ENCODE data around the gene AGO4. TPM values are rescaled to one million over a fixed set of nuclear protein-coding genes. Genes with fewer than 3 reads are reported as not detected.
"Not testable (repeated sequence)": the region's sequence is repeated elsewhere in the genome, so short reads cannot be mapped to it uniquely, and the experiment has no call there.

Gene AGO4
- total RNA-seq, 3 donors from 2014 or later (not counting 1 experiment from before 2014, with no cell fraction given): 21.8 to 32.0 (median 31.7) TPM

GRCh38 chr1:35886577-35887431 lies 79.0 kb downstream of the AGO4 start:
- ATAC-seq (no peak), DNase-seq (no peak)
- Histone ChIP-seq H3K4me3 (ENCODE audit: low read length) (no peak overlapping the region), H3K27me3 (ENCODE audit: control insufficient read depth, insufficient read depth, low read length) (no peaks in the 10 kb centered on the region), H3K27ac (ENCODE audit: low read length) (no peak overlapping the region), H3K4me1 (ENCODE audit: control insufficient read depth, insufficient read depth, low read length) (peaks cover 38% of the 10 kb centered on the region), H3K9me3 (ENCODE audit: control insufficient read depth, insufficient read depth, low read length) (no peaks in the 10 kb centered on the region), H3K36me3 (ENCODE audit: control insufficient read depth, insufficient read depth, low read length) (peaks cover 10% of the 10 kb centered on the region)
- H3K36me3 Mint-ChIP-seq: peaks cover 13% of the 10 kb centered on the region
- peak overlapping the region in 1 of 2 donors; percentile 60 for H3K27ac Mint-ChIP-seq
- intact Hi-C loops (cut with micrococcal nuclease): no loop called here
- TF ChIP-seq CTCF (IDR thresholded peaks at IDR 0.05): no peak
- H3K27me3 Mint-ChIP-seq (ENCODE audit: low read depth in 2 of 2): no peaks in the 10 kb centered on the region
- WGBS (ENCODE audit: insufficient coverage): 53% methylated on average over 3 of the region's 3 CpGs
- H3K9me3 Mint-ChIP-seq: no peaks in the 10 kb centered on the region
- H3K4me3 Mint-ChIP-seq: no peak overlapping the region
- peaks cover 34 to 44% of the 10 kb centered on the region in 2 donors for H3K4me1 Mint-ChIP-seq

DNA sequence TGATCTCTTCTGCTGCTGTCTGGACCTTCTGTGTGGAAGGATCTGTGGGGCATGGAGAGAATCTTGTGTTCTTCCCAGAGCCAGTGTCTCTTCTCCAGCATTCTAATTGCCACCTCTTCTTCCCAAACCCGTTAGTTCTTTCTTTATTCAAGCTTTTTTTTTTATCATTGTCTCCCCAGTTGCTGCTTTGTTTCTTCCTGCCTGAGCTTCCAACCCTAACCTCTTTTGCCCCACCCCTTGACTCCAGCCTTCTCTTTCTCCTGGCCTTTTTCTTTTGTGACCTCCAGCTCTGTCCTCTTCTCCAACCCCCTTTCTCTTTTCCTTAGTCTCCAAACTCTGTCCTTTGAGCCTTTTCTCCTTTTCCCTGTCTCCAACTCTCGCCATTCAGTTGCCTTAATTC lies 79.7 kb downstream of the AGO4 start:
- H3K27ac Mint-ChIP-seq: peak overlapping the region in 1 of 2 donors; percentile 1
- peaks cover 26 to 37% of the 10 kb centered on the region in 2 donors for H3K4me1 Mint-ChIP-seq

DNA sequence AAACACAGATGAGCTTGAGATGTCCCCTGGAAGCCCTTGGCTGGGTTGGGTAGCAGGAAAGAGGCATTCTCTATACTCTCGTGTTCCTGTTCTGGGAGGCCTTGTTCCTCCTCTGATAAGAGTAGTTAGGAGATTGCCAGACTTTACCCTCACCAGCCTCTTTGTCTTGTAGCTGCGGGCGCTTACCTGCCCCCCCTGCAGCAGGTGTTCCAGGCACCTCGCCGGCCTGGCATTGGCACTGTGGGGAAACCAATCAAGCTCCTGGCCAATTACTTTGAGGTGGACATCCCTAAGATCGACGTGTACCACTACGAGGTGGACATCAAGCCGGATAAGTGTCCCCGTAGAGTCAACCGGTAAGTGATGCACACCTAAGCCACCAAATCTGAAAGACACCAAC lies 80.4 kb downstream of the AGO4 start:
- no peak for TF ChIP-seq CTCF (IDR thresholded peaks at IDR 0.05)
- Histone ChIP-seq H3K4me1 (ENCODE audit: control insufficient read depth, insufficient read depth, low read length) (peaks cover 32% of the 10 kb centered on the region), H3K27ac (ENCODE audit: low read length) (no peak overlapping the region), H3K27me3 (ENCODE audit: control insufficient read depth, insufficient read depth, low read length) (no peaks in the 10 kb centered on the region), H3K4me3 (ENCODE audit: low read length) (no peak overlapping the region), H3K9me3 (ENCODE audit: control insufficient read depth, insufficient read depth, low read length) (no peaks in the 10 kb centered on the region), H3K36me3 (ENCODE audit: control insufficient read depth, insufficient read depth, low read length) (peaks cover 19% of the 10 kb centered on the region)
- H3K4me3 Mint-ChIP-seq: no peak overlapping the region
- WGBS (ENCODE audit: insufficient coverage): 98% methylated on average over 11 of the region's 11 CpGs
- peaks cover 25 to 33% of the 10 kb centered on the region in 2 donors for H3K4me1 Mint-ChIP-seq
- no peaks in the 10 kb centered on the region for H3K9me3 Mint-ChIP-seq
- ATAC-seq (no peak), DNase-seq (no peak)
- no peaks in the 10 kb centered on the region for H3K27me3 Mint-ChIP-seq (ENCODE audit: low read depth in 2 of 2)
- H3K36me3 Mint-ChIP-seq: peaks cover 13% of the 10 kb centered on the region
- intact Hi-C loops (cut with micrococcal nuclease): no loop called here
- peak overlapping the region in 1 of 2 donors; percentile 7 for H3K27ac Mint-ChIP-seq

More for the DNA sequence above, 79.7 kb downstream of the AGO4 start:
- no peak for TF ChIP-seq CTCF (IDR thresholded peaks at IDR 0.05)
- no peak overlapping the region for H3K4me3 ChIP-seq (ENCODE audit: low read length)
- intact Hi-C loops (cut with micrococcal nuclease): no loop called here
- Mint-ChIP-seq H3K27me3 (ENCODE audit: low read depth in 2 of 2) (no peaks in the 10 kb centered on the region), H3K4me3 (no peak overlapping the region), H3K9me3 (no peaks in the 10 kb centered on the region), H3K36me3 (peaks cover 13% of the 10 kb centered on the region)
- H3K9me3 ChIP-seq (ENCODE audit: control insufficient read depth, insufficient read depth, low read length): no peaks in the 10 kb centered on the region
- peaks cover 36% of the 10 kb centered on the region for H3K4me1 ChIP-seq (ENCODE audit: control insufficient read depth, insufficient read depth, low read length)
- no peaks in the 10 kb centered on the region for H3K27me3 ChIP-seq (ENCODE audit: control insufficient read depth, insufficient read depth, low read length)
- H3K36me3 ChIP-seq (ENCODE audit: control insufficient read depth, insufficient read depth, low read length): peaks cover 12% of the 10 kb centered on the region
- ATAC-seq (no peak), DNase-seq (no peak)
- no peak overlapping the region for H3K27ac ChIP-seq (ENCODE audit: low read length)
- 81% methylated on average over 2 of the region's 2 CpGs for WGBS (ENCODE audit: insufficient coverage)

GRCh38 chr1:35888981-35889380 lies 81.2 kb downstream of the AGO4 start:
- H3K27ac ChIP-seq (ENCODE audit: low read length); H3K9me3 Mint-ChIP-seq; DNase-seq; H3K27me3 Mint-ChIP-seq (ENCODE audit: low read depth in 2 of 2); H3K4me3 ChIP-seq (ENCODE audit: low read length); H3K9me3 ChIP-seq (ENCODE audit: control insufficient read depth, insufficient read depth, low read length); H3K4me3 Mint-ChIP-seq; intact Hi-C loops (cut with micrococcal nuclease); H3K27me3 ChIP-seq (ENCODE audit: control insufficient read depth, insufficient read depth, low read length); ATAC-seq: not testable (repeated sequence)
- 44% methylated on average over 1 of the region's 3 CpGs for WGBS (ENCODE audit: insufficient coverage)
- H3K27ac Mint-ChIP-seq: peak overlapping the region in 1 of 2 donors; percentile 7
- peaks cover 27% of the 10 kb centered on the region for H3K36me3 ChIP-seq (ENCODE audit: control insufficient read depth, insufficient read depth, low read length)
- peaks cover 13% of the 10 kb centered on the region for H3K36me3 Mint-ChIP-seq
- peaks cover 25 to 30% of the 10 kb centered on the region in 2 donors for H3K4me1 Mint-ChIP-seq
- peaks cover 25% of the 10 kb centered on the region for H3K4me1 ChIP-seq (ENCODE audit: control insufficient read depth, insufficient read depth, low read length)

Measured in natural killer cell (primary cell).